Neural crest cell (in vitro differentiated cells): Measurements from ENCODE around the gene LYPD4. TPM values are rescaled to one million over a fixed set of nuclear protein-coding genes. Genes with fewer than 3 reads are reported as not detected.

Experiments
- DNase-seq: peaks from one replicate; pipeline ENCODE4 v3.0.0; 2021; ENCODE audit warnings: low read depth, mixed read lengths, low spot score
- H3K27ac Mint-ChIP-seq: one replicate; pipeline ENCODE4 v1.8.0; 2021; ENCODE audit warnings: mild to moderate bottlenecking, mixed read lengths; ENCODE audit not compliant: unreplicated experiment
- H3K27me3 Mint-ChIP-seq: 2 replicates; pipeline ENCODE4 v1.8.0; 2021; ENCODE audit warnings: low read depth, mild to moderate bottlenecking, mixed read lengths
- H3K36me3 Mint-ChIP-seq: 2 replicates; pipeline ENCODE4 v1.8.0; 2021; ENCODE audit warnings: low read depth, mild to moderate bottlenecking, mixed read lengths
- H3K4me1 Mint-ChIP-seq: 2 replicates; pipeline ENCODE4 v1.8.0; 2021; ENCODE audit warnings: mixed read lengths
- H3K4me3 Mint-ChIP-seq: one replicate; pipeline ENCODE4 v1.8.0; 2021; ENCODE audit warnings: mild to moderate bottlenecking, mixed read lengths
- H3K9me3 Mint-ChIP-seq: 2 replicates; pipeline ENCODE4 v1.8.0; 2021; ENCODE audit warnings: mixed read lengths
- total RNA-seq: library from RNA; stranded (reverse); gene quantifications from 2 replicates; pipeline ENCODE4 v1.2.1, GENCODE V29; 2021
- TF ChIP-seq, protein P1 (sequence below): fragments of 200-600 bp; sonication (generic); conservative IDR thresholded peaks from 2 replicates; pipeline ENCODE4 v1.5.0; 2021; ENCODE audit warnings: antibody characterized with exemption, mild to moderate bottlenecking

The LYPD4 gene
- total RNA-seq, 1 donor from 2014 or later = not detected

GRCh38 chr19:41864374-41864773 is 19.9 kb upstream of the LYPD4 start:
- H3K4me1 Mint-ChIP-seq = peaks cover 43% of the 10 kb centered on the region

DNA sequence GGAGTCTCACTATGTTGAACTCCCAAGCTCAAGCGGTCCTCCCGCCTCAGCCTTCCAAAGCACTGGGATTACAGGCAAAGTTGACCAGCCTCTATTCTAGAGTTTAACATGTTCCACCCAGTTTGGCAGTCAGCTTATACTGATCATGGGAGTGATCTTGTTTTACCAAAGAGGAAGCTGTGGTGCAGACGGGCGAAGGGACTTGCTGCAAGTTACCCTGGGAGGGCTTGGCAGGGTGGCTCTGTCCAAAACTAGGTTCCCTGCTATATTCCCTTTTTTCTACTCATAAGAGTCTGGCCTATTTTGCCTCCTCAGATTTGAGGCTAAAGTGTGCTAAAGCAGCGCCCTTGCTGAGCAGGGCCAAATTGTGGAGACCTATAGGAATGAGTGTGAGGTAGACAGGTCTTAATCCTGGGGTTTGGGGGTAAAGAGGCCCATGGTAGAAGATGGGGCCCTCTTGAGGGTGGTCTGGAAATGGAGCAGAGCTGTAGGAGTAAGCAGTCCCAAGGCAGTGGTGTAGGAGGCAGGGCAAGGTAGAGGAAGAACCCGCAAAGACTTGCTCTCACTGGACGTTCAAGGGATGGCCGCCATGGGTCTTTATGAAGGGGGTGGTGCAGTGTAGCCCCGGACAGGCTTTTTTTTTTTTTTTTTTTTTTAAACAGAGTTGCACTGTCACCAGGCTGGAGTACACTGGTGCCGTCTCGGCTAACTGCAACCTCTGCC is 18.9 kb upstream of the LYPD4 start:
- Mint-ChIP-seq H3K27me3 (peaks cover 6% of the 10 kb centered on the region), H3K4me3 (peak overlapping the region; percentile 79), H3K27ac (peak overlapping the region; percentile 71), H3K36me3 (peaks cover 35% of the 10 kb centered on the region), H3K4me1 (peaks cover 47% of the 10 kb centered on the region), H3K9me3 (no peaks in the 10 kb centered on the region)
- TF ChIP-seq, protein P1, sequence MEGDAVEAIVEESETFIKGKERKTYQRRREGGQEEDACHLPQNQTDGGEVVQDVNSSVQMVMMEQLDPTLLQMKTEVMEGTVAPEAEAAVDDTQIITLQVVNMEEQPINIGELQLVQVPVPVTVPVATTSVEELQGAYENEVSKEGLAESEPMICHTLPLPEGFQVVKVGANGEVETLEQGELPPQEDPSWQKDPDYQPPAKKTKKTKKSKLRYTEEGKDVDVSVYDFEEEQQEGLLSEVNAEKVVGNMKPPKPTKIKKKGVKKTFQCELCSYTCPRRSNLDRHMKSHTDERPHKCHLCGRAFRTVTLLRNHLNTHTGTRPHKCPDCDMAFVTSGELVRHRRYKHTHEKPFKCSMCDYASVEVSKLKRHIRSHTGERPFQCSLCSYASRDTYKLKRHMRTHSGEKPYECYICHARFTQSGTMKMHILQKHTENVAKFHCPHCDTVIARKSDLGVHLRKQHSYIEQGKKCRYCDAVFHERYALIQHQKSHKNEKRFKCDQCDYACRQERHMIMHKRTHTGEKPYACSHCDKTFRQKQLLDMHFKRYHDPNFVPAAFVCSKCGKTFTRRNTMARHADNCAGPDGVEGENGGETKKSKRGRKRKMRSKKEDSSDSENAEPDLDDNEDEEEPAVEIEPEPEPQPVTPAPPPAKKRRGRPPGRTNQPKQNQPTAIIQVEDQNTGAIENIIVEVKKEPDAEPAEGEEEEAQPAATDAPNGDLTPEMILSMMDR = no peak
- no peak for DNase-seq

More at GRCh38 chr19:41864374-41864773, 19.9 kb upstream of the LYPD4 start:
- TF ChIP-seq, protein P1 = no peak
- peak overlapping the region; percentile 88 for H3K27ac Mint-ChIP-seq
- H3K4me3 Mint-ChIP-seq = peak overlapping the region; percentile 73
- peaks cover 35% of the 10 kb centered on the region for H3K36me3 Mint-ChIP-seq
- DNase-seq = no peak
- no peaks in the 10 kb centered on the region for H3K9me3 Mint-ChIP-seq
- H3K27me3 Mint-ChIP-seq = peaks cover 6% of the 10 kb centered on the region

DNA sequence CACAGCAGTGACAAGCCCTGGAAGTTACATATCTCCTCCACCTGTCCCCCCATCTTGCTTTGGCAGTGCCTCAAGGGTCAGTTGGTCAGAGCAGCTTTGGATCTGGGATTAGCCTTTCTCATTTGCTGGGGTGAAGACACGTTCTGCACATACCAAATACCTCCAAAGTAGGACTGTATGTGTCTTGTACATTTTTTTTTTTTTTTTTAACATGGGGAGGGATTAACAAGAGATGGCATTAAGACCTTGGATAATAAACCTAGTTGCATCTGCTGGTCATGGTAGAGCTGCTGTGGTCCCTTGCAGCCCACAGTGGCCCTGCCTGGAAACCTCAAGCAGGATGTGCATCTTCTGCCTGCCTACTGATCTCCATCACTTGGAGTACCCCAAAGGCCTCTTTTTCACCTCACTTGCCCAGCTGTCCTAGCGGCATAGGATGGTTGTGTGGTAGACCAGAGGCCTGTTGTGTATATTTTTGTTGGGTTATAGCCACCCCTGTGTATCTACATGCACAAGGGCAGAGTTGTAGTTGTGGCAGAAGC is 18.0 kb upstream of the LYPD4 start:
- Mint-ChIP-seq H3K27me3 (peaks cover 14% of the 10 kb centered on the region), H3K36me3 (peaks cover 30% of the 10 kb centered on the region), H3K4me3 (peak overlapping the region; percentile 94), H3K9me3 (no peaks in the 10 kb centered on the region), H3K27ac (no peak overlapping the region), H3K4me1 (peaks cover 42% of the 10 kb centered on the region)
- TF ChIP-seq, protein P1 = no peak
- DNase-seq = no peak

DNA sequence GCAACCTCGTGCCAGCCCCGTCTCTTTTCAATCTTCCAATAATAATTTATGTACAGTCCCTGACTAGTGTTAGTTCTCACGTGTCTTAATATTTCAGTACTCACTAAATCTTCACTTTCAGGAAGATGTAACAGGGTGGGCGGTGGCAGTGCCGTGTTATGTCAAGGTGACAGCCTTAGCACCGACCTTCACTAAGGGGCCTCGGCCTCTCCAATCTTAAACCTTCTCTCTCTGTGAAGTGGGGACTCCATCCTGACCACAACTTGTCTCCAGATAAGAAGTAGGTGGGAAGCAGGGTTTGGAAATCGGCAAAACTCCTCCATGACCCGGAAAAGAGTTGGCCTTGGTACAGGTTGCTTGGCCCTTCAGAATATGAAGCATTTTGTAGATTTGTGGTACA is 17.4 kb upstream of the LYPD4 start:
- no peak for DNase-seq
- TF ChIP-seq, protein P1 = no peak
- peaks cover 20% of the 10 kb centered on the region for H3K27me3 Mint-ChIP-seq
- peaks cover 30% of the 10 kb centered on the region for H3K36me3 Mint-ChIP-seq
- H3K4me1 Mint-ChIP-seq = peaks cover 42% of the 10 kb centered on the region
- no peaks in the 10 kb centered on the region for H3K9me3 Mint-ChIP-seq
- peak overlapping the region; percentile 98 for H3K27ac Mint-ChIP-seq
- peak overlapping the region; percentile 94 for H3K4me3 Mint-ChIP-seq

- H3K27ac Mint-ChIP-seq = peak overlapping the region; percentile 98
- DNase-seq = no peak
- peaks cover 42% of the 10 kb centered on the region for H3K4me1 Mint-ChIP-seq
- H3K36me3 Mint-ChIP-seq = peaks cover 30% of the 10 kb centered on the region
- peak overlapping the region; percentile 94 for H3K4me3 Mint-ChIP-seq
- TF ChIP-seq, protein P1 = no peak
- H3K9me3 Mint-ChIP-seq = no peaks in the 10 kb centered on the region
- H3K27me3 Mint-ChIP-seq = peaks cover 24% of the 10 kb centered on the region
Measured at GRCh38 chr19:41861116-41861768, 16.8 kb upstream of the LYPD4 start.
